Keratinocyte (primary cell): ENCODE data around the gene TP53AIP1. TPM values are rescaled to one million over a fixed set of nuclear protein-coding genes. Genes with fewer than 3 reads are reported as not detected.

ENCODE experiments used
- DNase-seq: peaks from one replicate; pipeline ENCODE4 v3.0.0-alpha.2; 2011; ENCODE audit warnings: low read depth, missing footprints, low spot score
- FAIRE-seq: peaks from 2 replicates; lab custom pipeline; 2011; peaks lifted over from hg19 to GRCh38; lab: Jason Lieb, UNC
- H2AFZ ChIP-seq: 2 replicates; pipeline ENCODE4 v1.6.0; 2012; ENCODE audit warnings: low read length, control low read depth, inconsistent platforms; ENCODE audit not compliant: control insufficient read depth
- H3K27ac ChIP-seq: 2 replicates; pipeline ENCODE4 v1.5.1; 2011; ENCODE audit warnings: low read length; ENCODE audit not compliant: control insufficient read depth, insufficient read depth
- H3K27me3 ChIP-seq: 3 replicates; pipeline ENCODE4 v1.6.0; 2011; ENCODE audit warnings: low read length; ENCODE audit not compliant: control insufficient read depth, insufficient read depth; ENCODE audit errors: extremely low read depth
- H3K36me3 ChIP-seq, 2 experiments: 2 replicates in 1 of 2; 3 replicates in 1 of 2; pipeline ENCODE4 v1.5.1; 2011; ENCODE audit warnings: low read length in 2 of 2, mild to moderate bottlenecking in 1 of 2; ENCODE audit not compliant: control insufficient read depth in 2 of 2, insufficient read depth in 2 of 2; ENCODE audit errors: extremely low read depth in 1 of 2
- H3K4me1 ChIP-seq: 3 replicates; pipeline ENCODE4 v1.5.1; 2011; ENCODE audit warnings: low read length; ENCODE audit not compliant: control insufficient read depth, insufficient read depth; ENCODE audit errors: extremely low read depth
- H3K4me2 ChIP-seq: 3 replicates; pipeline ENCODE4 v1.6.0; 2011; ENCODE audit warnings: low read depth, low read length; ENCODE audit not compliant: control insufficient read depth, insufficient read depth; ENCODE audit errors: extremely low read depth
- H3K4me3 ChIP-seq, 3 experiments: fragments of 200-600 bp in 1 of 3; sonication (generic) in 1 of 3; 2 replicates in 2 of 3; 3 replicates in 1 of 3; pipeline ENCODE4 v1.5.1; 2011 to 2016; ENCODE audit warnings: low read length in 3 of 3, mild to moderate bottlenecking in 3 of 3, control low read depth in 2 of 3, inconsistent platforms in 1 of 3, low read depth in 1 of 3, mixed read lengths in 1 of 3, mixed run types in 1 of 3, moderate library complexity in 1 of 3; ENCODE audit not compliant: control insufficient read depth in 2 of 3, insufficient read depth in 2 of 3; ENCODE audit errors: extremely low read depth in 1 of 3
- H3K79me2 ChIP-seq: 2 replicates; pipeline ENCODE4 v1.6.0; 2012; ENCODE audit warnings: low read length; ENCODE audit not compliant: control insufficient read depth, insufficient read depth
- H3K9ac ChIP-seq: 3 replicates; pipeline ENCODE4 v1.6.0; 2011; ENCODE audit warnings: low read length; ENCODE audit not compliant: control insufficient read depth, insufficient read depth; ENCODE audit errors: extremely low read depth
- H3K9me1 ChIP-seq: 3 replicates; pipeline ENCODE4 v1.6.0; 2011; ENCODE audit warnings: low read length; ENCODE audit not compliant: control insufficient read depth, insufficient read depth; ENCODE audit errors: extremely low read depth
- H3K9me3 ChIP-seq: 2 replicates; pipeline ENCODE4 v1.5.1; 2012; ENCODE audit warnings: low read depth, low read length; ENCODE audit not compliant: control insufficient read depth
- H4K20me1 ChIP-seq: 3 replicates; pipeline ENCODE4 v1.6.0; 2011; ENCODE audit warnings: low read length; ENCODE audit not compliant: control insufficient read depth, insufficient read depth; ENCODE audit errors: extremely low read depth
- CTCF ChIP-seq, 3 experiments: IDR thresholded peaks in 1 of 3; conservative IDR thresholded peaks in 1 of 3; optimal IDR thresholded peaks in 1 of 3; 2 replicates in 2 of 3; 3 replicates in 1 of 3; pipeline versions ENCODE3 to v1.5.1; 2011; ENCODE audit warnings: low read length in 3 of 3, mild to moderate bottlenecking in 3 of 3, moderate library complexity in 2 of 3, control low read depth in 1 of 3, inconsistent platforms in 1 of 3; ENCODE audit not compliant: insufficient read depth in 2 of 3; ENCODE audit errors: extremely low read depth in 1 of 3
- EZH2 ChIP-seq: IDR thresholded peaks from one replicate; pipeline ENCODE4 v1.6.1; 2012; ENCODE audit warnings: inconsistent platforms, mild to moderate bottlenecking, low read length, moderate library complexity
- dilution Hi-C: fragments of 300-500 bp; cut with MboI; formaldehyde crosslinking; loops from one replicate; pipeline ENCODE4 v1.7.0; 2020; ENCODE audit warnings: low sequenced_read_pairs; ENCODE audit not compliant: extremely low pct_ligation_motif_present
- polyA plus RNA-seq, 5 experiments: library from polyadenylated mRNA; depleted of rRNA in 3 of 5; stranded (reverse) in 3 of 5; stranded (forward) in 1 of 5; unstranded in 1 of 5; fragments of >200 nt; gene quantifications; 1 replicate in 1 of 5; 2 replicates in 3 of 5; 3 replicates in 1 of 5; pipeline versions ENCODE4 v1.2.1 to v1.2.3, GENCODE V29; 2011 to 2012; ENCODE audit warnings: missing spikeins in 2 of 5, low read depth in 1 of 5, low replicate concordance in 1 of 5

TP53AIP1 gene
- polyA plus RNA-seq, 1 donor (not counting 4 experiments of a cell fraction or from before 2014, with no cell fraction given): 37.1 TPM

DNA sequence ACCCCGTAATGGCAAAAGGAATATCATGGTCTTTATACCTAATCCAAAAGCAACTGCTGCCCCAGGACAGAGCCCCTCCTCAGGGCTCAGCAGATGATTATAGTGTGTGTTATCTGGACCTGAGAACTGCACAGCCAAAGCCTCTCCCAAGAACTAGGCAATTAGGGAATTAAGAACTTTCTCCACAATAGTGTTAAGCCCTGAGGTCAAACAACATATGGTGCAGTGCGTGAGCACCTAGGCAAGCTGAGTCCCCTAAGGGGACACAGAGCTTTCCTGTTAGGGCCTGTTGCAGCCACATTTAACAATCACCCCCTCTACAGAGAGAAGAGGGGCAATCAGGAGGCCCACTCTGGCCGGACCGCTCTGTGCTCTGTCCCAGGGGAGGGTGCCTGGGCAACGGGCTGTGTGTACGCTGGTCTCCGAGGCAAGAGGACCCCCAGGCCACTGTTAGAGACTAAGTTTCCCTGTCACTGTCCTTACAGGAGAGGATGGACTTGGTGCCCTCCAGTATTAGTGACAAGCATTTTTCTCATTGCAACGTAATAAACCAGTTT is 52.9 kb downstream of the TP53AIP1 start:
- dilution Hi-C loops: no loop called here
- FAIRE-seq (no peak), DNase-seq (no peak)
- H2AFZ ChIP-seq: no peak overlapping the region
- TF ChIP-seq EZH2 (no peak), CTCF (optimal IDR thresholded peaks at IDR 0.05 in 1 of 3, IDR thresholded peaks at IDR 0.05 in 1 of 3, conservative IDR thresholded peaks at IDR 0.05 in 1 of 3; ENCODE audit: extremely low read depth in 1 of 3, insufficient read depth in 2 of 3, low read length in 3 of 3) (no peak)
- H3K4me2 ChIP-seq: peak overlapping the region; percentile 85
- no peaks in the 10 kb centered on the region for H4K20me1 ChIP-seq
- H3K79me2 ChIP-seq: no peaks in the 10 kb centered on the region
- no peak overlapping the region for H3K27ac ChIP-seq
- H3K27me3 ChIP-seq: peaks cover 13% of the 10 kb centered on the region
- H3K9me3 ChIP-seq: no peaks in the 10 kb centered on the region
- peak overlapping the region in 2 of 3 experiments; percentile 66 to 72 for H3K4me3 ChIP-seq
- no peaks in the 10 kb centered on the region for H3K9me1 ChIP-seq
- no peak overlapping the region for H3K9ac ChIP-seq
- H3K36me3 ChIP-seq: no peaks in the 10 kb centered on the region
- peaks cover 30% of the 10 kb centered on the region for H3K4me1 ChIP-seq

DNA sequence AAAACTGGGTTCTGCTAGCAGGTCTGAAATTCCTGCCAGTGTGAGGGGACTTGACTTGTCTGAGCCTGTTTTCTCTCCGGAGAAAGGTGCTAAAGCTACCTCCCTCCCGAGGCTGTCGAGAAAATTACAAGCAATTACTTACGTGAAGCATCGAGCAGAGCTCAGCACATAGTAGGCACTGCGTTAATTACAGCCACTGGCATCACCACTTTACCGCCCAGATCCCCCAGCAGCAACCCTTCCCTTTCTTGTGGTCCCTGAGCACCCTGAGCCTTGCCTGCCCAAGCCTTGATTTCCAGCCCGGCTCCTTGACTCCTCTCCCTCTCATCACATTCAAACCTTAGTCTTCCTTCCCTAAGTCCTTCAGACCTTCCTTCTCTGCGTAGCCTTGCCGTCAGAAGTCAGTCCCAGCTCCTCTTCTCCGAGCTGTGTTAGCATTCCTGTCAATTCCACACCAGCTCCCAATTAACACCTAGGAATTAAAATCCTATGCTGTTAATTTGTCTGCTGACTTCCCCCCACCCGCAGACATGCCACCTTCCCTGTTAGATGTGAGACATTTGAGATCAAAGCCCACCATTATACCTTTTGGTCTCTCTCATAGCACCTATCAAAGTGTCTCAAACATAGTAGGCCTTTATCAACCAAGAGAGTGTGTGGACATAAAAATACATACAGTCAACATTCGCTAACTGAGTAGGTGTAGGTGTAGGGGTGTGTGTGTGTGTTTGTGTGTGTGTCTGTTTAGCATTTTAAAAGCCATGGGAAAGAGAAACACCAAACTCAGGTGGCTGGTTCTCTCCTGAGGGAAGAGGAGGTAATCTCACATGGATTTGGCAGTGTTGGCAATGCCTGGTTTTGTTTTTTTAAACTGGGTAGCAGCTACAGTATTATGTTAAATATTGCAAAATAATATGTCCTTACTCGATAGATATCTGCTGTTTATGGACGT is 54.4 kb downstream of the TP53AIP1 start:
- Histone ChIP-seq H3K9me1 (no peaks in the 10 kb centered on the region), H3K9ac (peak overlapping the region; percentile 1), H3K4me2 (peak overlapping the region; percentile 81), H3K79me2 (no peaks in the 10 kb centered on the region), H3K36me3 (no peaks in the 10 kb centered on the region), H4K20me1 (no peaks in the 10 kb centered on the region), H3K27ac (no peak overlapping the region), H2AFZ (peak overlapping the region; percentile 97), H3K27me3 (peaks cover 13% of the 10 kb centered on the region), H3K4me1 (peaks cover 30% of the 10 kb centered on the region), H3K9me3 (no peaks in the 10 kb centered on the region), H3K4me3 (peak overlapping the region in 1 of 3 experiments; percentile 9)
- FAIRE-seq (peak; percentile 88), DNase-seq (no peak)
- dilution Hi-C loops: no loop called here
- peak; percentile 45 to 60 (median 60) for TF ChIP-seq CTCF (optimal IDR thresholded peaks at IDR 0.05 in 1 of 3, IDR thresholded peaks at IDR 0.05 in 1 of 3, conservative IDR thresholded peaks at IDR 0.05 in 1 of 3; ENCODE audit: extremely low read depth in 1 of 3, insufficient read depth in 2 of 3, low read length in 3 of 3)
- no peak for TF ChIP-seq EZH2
